ENCODE measurements around the gene SEC14L2. TPM values are rescaled to one million over a fixed set of nuclear protein-coding genes. Genes with fewer than 3 reads are reported as not detected.

Gene SEC14L2
- total RNA-seq, 4 donors from 2014 or later, result 10.0 to 29.1 (median 12.4) TPM

DNA sequence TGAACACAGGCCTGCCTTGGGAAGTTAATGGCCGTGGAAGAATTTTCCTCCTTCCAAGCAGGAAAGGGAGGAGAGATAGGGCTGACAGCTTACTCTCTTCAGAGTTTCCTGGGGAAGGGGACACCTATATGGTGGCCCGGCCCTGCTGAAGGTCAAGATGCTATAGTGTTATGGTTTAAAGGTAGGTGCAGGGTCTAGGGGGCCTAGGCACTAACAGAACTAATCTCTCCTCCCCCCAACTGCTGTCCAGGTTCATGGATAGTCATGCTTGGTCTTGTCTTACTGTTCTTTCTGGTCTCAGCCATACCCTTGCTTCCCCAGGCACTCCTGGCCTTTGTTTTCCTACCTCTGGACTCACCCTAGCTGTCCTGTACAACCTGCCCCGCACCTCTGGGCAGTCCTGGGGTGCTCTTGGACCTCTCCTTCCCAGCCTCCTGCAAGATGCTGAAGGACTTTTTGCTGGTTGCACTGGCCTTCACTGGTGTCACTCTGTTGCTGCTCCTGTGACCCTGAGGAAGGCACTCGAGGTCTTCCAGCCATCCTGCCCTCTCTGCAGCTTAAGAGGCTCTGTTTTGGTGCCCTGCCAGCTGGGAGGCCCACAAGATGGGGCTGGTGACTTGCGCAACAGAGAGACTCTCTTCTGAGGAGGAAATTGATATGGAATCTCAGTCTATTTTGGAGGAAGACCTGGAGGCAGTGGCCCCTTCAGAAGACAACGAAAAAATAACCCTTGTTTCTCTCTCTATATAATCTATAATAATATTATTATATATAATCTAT lies 57.1 kb downstream of the SEC14L2 start:
- Histone ChIP-seq H3K4me1 (no peaks in the 10 kb centered on the region), H3K36me3 (no peaks in the 10 kb centered on the region), H3K4me3 (no peak overlapping the region), H3K27ac (no peak overlapping the region), H3K27me3 (peaks cover 0 to 8% of the 10 kb centered on the region in 2 donors), H3K9me3 (no peaks in the 10 kb centered on the region)
- 60 to 64% methylated on average over 6 of the region's 6 CpGs for WGBS, 2 donors
- no peak for DNase-seq (ENCODE audit: low spot score in 2 of 2)
- TF ChIP-seq POLR2A (IDR thresholded peaks at IDR 0.05) (no peak), EP300 (IDR thresholded peaks at IDR 0.05) (no peak)
- TF ChIP-seq, protein P1, sequence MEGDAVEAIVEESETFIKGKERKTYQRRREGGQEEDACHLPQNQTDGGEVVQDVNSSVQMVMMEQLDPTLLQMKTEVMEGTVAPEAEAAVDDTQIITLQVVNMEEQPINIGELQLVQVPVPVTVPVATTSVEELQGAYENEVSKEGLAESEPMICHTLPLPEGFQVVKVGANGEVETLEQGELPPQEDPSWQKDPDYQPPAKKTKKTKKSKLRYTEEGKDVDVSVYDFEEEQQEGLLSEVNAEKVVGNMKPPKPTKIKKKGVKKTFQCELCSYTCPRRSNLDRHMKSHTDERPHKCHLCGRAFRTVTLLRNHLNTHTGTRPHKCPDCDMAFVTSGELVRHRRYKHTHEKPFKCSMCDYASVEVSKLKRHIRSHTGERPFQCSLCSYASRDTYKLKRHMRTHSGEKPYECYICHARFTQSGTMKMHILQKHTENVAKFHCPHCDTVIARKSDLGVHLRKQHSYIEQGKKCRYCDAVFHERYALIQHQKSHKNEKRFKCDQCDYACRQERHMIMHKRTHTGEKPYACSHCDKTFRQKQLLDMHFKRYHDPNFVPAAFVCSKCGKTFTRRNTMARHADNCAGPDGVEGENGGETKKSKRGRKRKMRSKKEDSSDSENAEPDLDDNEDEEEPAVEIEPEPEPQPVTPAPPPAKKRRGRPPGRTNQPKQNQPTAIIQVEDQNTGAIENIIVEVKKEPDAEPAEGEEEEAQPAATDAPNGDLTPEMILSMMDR (IDR thresholded peaks at IDR 0.05), result no peak

DNA sequence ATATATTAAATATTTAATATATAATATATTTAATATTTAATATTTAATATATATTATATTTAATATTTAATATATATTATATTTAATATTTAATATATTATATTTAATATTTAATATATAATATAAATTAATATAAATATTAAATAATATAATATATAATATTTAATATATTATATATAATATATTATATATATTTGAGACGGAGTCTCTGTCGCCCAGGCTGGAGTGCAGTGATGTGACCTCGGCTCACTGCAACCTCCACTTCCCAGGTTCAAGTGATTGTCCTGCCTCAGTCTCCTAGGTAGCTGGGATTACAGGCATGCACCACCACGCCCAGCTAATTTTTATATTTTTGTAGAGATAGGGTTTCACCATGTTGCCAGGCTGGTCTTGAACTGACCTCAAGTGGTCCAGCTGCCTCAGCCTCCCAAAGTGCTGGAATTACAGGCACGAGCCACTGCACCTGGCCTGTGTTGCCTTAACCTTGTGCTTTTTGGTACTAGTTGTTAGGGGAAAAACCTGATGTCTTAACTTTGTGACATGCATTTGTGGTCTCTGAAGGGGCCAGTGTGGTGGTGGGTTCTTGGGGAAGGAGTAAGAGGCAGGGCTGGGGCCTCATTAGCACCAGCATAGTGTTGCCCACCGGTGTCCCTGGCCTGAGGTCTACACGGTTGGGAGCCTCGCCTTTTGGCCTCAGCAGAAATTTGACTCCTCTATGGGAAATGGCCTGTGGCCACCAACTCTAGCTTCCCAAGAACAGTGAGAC lies 58.4 kb downstream of the SEC14L2 start:
- Histone ChIP-seq H3K27me3 (peaks cover 0 to 8% of the 10 kb centered on the region in 2 donors), H3K27ac (no peak overlapping the region), H3K4me1 (no peaks in the 10 kb centered on the region), H3K9me3 (no peaks in the 10 kb centered on the region), H3K4me3 (no peak overlapping the region), H3K36me3 (no peaks in the 10 kb centered on the region)
- WGBS, 2 donors, result 80 to 87% methylated on average over 8 of the region's 8 CpGs
- no peak for DNase-seq (ENCODE audit: low spot score in 2 of 2)
- TF ChIP-seq EP300 (IDR thresholded peaks at IDR 0.05), result no peak
- TF ChIP-seq, protein P1 (IDR thresholded peaks at IDR 0.05), result no peak
- TF ChIP-seq POLR2A (IDR thresholded peaks at IDR 0.05), result no peak

DNA sequence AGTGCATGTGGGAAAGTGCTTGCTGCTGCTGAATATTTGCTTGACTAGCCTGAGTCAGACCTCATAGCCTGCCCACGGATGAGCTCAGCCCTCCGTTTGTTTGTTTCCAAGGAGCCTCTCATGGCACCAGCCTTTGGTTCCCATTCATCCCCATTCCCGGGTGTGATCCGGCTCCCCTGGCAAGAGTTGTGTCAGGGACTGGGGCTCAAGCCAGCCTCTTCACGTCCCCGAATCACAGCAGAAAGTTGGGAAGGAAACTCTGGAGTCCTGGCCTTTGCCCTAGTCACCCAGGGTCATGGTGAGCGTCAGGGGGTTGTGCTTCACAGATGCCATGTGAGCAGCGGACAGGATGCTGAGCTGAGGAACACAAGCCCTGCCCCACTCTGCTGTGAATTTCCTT lies 61.2 kb downstream of the SEC14L2 start:
- Histone ChIP-seq H3K27me3 (peaks cover 0 to 3% of the 10 kb centered on the region in 2 donors), H3K27ac (no peak overlapping the region), H3K4me1 (no peaks in the 10 kb centered on the region), H3K9me3 (no peaks in the 10 kb centered on the region), H3K36me3 (no peaks in the 10 kb centered on the region), H3K4me3 (no peak overlapping the region)
- no peak for DNase-seq (ENCODE audit: low spot score in 2 of 2)
- 18 to 50% methylated on average over 6 to 8 of the region's 8 CpGs for WGBS, 2 donors
- no peak for TF ChIP-seq POLR2A (IDR thresholded peaks at IDR 0.05)
- TF ChIP-seq, protein P1 (IDR thresholded peaks at IDR 0.05), result no peak
- no peak for TF ChIP-seq EP300 (IDR thresholded peaks at IDR 0.05)

DNA sequence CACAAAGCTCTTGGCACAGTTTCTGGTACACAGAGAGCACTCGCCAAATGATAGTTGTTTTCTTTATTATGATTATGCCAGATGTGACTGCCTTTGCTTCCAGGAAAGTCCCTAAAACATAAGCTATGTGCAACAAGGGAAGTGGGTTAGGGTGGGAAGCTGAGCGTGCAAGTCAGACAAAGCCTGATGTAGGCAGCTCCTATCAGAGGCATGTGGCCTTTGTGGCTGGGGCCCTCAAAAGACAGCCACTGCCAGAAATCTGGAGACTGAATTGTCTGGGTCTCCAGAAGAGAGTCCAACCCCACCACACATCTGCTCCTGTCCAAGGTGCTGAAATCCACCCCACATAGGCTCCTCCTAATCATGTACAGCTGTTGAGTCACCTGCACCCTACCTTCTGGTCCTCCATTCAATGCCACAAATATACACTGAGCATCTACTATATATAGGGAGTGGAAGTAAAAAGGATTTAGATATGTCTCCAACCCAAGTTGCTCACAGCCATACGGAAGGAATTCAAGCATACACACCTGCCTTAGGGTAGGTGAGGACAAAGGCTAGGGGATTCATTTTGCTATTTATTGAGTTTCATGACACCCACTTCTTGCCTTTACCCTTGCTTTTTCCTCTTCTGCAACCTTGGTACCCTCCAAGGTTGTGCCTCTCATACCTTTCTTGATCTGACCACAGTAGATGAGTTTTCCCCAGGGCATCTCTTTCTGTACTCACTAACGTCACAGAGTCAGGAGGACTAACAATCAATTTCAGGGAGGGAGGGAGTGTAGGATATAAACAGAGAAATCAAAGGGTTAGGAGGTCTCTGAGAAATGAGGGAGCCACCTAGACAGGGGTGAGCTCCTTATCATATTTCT lies 62.6 kb downstream of the SEC14L2 start:
- no peaks in the 10 kb centered on the region for H3K4me1 ChIP-seq
- 44 to 45% methylated on average over 4 of the region's 4 CpGs for WGBS, 2 donors
- no peak for DNase-seq (ENCODE audit: low spot score in 2 of 2)
- H3K27me3 ChIP-seq, result peaks cover 0 to 3% of the 10 kb centered on the region in 2 donors
- H3K27ac ChIP-seq, result no peak overlapping the region
- H3K36me3 ChIP-seq, result no peaks in the 10 kb centered on the region
- TF ChIP-seq, protein P1 (IDR thresholded peaks at IDR 0.05), result no peak
- TF ChIP-seq POLR2A (IDR thresholded peaks at IDR 0.05), result no peak
- TF ChIP-seq EP300 (IDR thresholded peaks at IDR 0.05), result no peak
- no peak overlapping the region for H3K4me3 ChIP-seq
- H3K9me3 ChIP-seq, result no peaks in the 10 kb centered on the region

Data from tibial nerve (tissue), 4 donors.